Gastroesophageal sphincter (tissue), 3 donors: ENCODE results near the gene NPFF.

Experiments used
- CTCF ChIP-seq, 4 experiments: fragments of 200-600 bp in 2 of 4; fragments of 450-650 bp in 2 of 4; sonication (generic) in 1 of 4; IDR thresholded peaks; one replicate each; pipeline ENCODE4 v1.5.1; 2017 to 2019; ENCODE audit warnings: antibody characterized with exemption in 4 of 4, mild to moderate bottlenecking in 2 of 4, moderate library complexity in 2 of 4
- POLR2AphosphoS5 ChIP-seq: sonication (generic); formaldehyde crosslinking; IDR thresholded peaks from one replicate; pipeline ENCODE4 v1.6.1; 2017; ENCODE audit warnings: antibody characterized with exemption

- no peak for TF ChIP-seq CTCF (IDR thresholded peaks at IDR 0.05)
- no peak for TF ChIP-seq POLR2AphosphoS5
Measured at GRCh38 chr12:53465679-53466078, 41.6 kb downstream of the NPFF start.
